Measurements from ENCODE around the gene MAP3K20.
A peak's percentile ranks its signal among the peaks of the same experiment; 100 is the strongest.
"Not testable (repeated sequence)": the region's sequence is repeated elsewhere in the genome, so short reads cannot be mapped to it uniquely, and the experiment has no call there.

The MAP3K20 gene

DNA sequence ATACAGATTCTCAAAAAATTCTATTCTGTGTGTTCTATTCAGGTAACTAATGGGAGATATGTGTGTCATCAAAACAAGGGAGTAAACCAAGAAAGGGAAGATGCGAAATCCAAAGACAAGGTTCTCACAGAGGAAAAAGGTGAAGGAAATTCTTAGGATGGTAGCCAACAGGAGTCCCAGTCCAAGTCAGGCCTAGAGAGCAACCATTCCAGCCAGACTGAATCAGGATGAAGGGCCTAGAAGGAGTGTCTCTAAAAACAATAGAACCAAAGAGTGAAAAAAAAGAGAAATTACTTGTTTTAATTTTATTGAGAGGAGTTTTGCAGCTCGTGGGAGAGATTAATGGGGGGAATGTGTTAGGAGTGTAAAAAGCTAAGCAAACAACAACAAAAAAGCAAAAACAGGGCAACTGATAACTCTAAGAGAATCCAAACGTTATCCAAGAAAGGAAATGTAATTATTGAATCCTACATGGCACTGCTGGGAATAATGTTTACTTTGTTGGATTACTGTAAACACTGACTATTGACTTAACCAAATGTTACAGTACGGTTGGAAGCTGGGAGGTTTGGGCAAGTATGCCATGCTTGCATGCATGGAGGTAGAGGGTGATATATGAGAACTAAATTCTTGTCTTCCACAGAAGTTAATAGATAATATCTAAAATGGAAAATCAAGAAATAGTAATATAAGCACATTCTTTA lies 12.3 kb downstream of the MAP3K20 start:
- no peak for DNase-seq (ENCODE audit: low spot score)

DNA sequence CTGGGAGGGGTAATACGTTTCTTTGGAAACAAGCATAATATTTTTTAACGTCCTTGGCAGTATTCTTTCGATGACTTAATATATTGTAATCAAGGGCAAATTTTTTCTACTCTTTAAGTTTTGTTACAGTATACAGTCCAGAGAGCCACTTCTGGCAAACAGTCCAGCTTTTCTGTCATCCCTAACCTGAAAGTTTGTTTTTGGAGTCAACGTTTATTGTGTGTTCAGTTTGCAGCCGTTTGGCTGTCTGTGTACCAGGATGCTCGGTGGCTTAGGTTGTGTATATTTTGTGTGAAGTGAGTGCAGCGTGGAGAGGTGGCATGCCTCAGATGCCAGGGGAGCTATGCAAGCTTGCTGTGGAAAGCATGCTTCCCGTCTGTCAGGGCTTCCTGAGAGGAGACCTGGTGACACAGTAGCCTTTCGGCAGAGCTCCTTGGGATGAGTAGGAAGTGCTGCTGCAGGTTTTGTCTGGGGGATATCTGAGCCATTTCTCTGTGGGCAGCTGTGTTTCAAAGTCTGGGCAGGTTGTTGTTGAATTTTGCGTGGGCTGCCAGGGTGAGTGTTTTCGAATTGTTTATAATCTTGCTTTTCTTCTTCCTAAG lies 14.7 kb downstream of the MAP3K20 start:
- peak; percentile 31 for DNase-seq (ENCODE audit: low spot score)

GRCh38 chr2:173090973-173091660 lies 15.5 kb downstream of the MAP3K20 start:
- no peak for DNase-seq (ENCODE audit: low spot score)

- no peak for DNase-seq (ENCODE audit: low spot score)
Observed at GRCh38 chr2:173091910-173092309, 16.3 kb downstream of the MAP3K20 start.

DNA sequence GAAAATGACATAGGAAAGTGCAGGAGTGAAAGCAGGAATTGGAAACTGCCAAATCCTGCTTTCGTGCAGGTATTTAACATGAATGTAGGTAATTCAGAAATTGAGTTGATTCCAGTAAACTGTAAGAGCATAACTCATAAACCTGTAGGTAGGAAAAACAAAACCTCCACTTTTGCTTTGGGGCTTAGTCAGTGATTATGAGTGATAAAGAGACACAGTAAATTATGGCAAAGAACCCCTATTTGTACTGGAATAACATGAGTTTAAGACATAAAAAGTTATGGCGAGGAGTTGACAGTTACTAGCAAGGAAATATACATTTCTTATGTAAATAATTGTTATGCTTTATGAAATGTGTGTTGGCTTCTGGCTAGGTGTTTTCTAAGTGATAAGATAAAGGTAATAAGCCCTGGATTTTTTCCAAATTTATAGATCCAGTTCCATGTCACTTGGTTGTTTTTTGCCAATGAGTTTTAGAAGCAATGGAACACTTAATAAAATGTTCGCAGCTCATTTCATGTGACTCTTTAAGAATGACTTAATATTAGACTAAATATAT lies 17.3 kb downstream of the MAP3K20 start:
- DNase-seq (ENCODE audit: low spot score): no peak

GRCh38 chr2:173093617-173094016 lies 18.0 kb downstream of the MAP3K20 start:
- not testable (repeated sequence) for DNase-seq (ENCODE audit: low spot score)

- DNase-seq (ENCODE audit: low spot score): no peak
Observed at GRCh38 chr2:173094731-173095130, 19.1 kb downstream of the MAP3K20 start.

DNA sequence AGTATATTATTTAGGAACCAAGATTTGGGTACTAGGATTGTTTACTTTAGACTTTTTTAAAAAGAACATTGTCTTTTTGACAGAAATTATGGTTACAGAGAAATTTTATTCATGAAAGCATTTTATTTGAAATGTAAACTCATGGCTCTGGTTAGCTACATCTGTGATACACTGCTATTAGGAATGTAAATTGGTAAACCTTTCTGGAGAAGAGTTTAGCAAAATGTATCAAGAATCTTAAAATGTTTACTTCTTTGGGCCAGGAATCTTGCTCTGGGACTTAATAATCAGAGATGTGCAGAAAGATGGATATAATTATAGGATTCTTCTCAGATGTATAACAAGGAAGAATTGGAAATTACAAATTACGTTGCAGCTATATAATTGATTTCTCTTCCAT lies 19.7 kb downstream of the MAP3K20 start:
- DNase-seq (ENCODE audit: low spot score): no peak

DNA sequence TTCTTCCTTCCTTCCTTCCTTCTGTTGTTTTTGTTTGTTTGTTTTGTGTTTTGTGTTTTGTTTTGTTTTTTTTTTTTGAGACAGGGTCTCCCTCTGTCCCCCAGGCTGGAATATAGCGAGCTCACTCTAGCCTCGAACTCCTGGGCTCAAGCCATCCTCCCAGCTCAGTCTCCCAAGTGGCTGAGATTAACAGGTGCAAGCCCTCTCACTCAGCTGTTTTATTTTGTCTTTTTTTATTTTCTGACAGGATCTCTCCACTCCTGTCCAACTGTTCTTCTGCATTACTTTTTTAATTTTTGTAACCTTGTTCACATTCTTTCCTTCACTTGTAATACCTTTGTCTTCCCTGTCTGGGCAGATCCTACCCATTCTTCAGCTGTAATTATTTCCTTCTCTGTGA lies 23.6 kb downstream of the MAP3K20 start:
- no peak for DNase-seq (ENCODE audit: low spot score)

DNA sequence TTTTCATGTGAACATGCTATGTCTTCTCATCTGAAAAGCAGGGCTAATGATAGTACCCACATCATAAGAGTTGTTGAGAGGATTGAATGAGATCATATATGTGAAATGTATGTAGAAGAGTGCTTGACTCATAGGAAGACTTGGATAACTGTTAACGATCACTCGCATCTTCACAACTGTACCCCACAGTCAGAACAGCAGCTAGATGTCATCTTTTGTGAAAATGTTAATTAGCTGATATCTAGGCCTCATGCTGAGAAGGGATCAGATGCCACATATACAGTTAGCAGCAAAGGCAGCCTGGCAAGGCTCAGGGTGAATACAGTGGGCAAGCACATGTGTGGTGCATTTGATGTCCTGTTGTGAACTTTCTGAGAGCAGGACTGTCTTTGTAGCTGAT lies 24.2 kb downstream of the MAP3K20 start:
- DNase-seq (ENCODE audit: low spot score): no peak

- peak; percentile 29 for DNase-seq (ENCODE audit: low spot score)
Observed at GRCh38 chr2:173101687-173102086, 26.0 kb downstream of the MAP3K20 start.

- no peak for DNase-seq (ENCODE audit: low spot score)
Observed at GRCh38 chr2:173104156-173104555, 28.5 kb downstream of the MAP3K20 start.

DNA sequence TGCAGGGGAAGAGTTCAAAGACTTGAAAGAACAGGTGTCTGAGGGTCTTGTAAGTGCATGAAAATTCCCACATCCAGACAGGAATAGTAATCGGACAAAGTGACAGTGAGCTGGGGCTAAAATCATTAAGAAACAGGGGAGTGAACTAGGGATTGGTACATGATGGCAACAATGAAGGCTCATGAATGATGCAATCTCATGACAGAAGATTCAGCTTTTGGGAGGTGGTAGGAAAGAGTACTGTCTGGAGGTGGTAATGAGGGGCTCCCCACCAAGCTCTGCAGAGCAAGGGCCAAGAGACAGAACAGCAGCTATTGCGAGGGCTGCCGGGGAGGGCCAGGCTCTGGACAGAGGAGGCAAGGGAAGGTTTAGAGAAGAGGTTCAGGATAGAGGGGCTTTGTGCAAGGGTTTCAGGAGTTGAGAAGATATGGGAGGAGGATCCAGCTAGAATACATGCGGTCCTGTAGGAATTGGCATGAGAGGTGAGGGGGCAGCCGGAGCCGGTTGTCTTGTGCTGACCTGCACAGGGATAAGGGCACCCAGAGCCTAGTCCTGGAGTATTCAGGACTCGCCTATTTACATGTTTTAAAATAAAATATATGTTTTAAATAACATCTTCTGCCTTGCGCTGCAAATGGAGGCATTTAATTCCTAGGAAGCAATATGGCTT lies 31.4 kb downstream of the MAP3K20 start:
- no peak for DNase-seq (ENCODE audit: low spot score)

GRCh38 chr2:173107629-173108022 lies 32.0 kb downstream of the MAP3K20 start:
- DNase-seq (ENCODE audit: low spot score): no peak

DNA sequence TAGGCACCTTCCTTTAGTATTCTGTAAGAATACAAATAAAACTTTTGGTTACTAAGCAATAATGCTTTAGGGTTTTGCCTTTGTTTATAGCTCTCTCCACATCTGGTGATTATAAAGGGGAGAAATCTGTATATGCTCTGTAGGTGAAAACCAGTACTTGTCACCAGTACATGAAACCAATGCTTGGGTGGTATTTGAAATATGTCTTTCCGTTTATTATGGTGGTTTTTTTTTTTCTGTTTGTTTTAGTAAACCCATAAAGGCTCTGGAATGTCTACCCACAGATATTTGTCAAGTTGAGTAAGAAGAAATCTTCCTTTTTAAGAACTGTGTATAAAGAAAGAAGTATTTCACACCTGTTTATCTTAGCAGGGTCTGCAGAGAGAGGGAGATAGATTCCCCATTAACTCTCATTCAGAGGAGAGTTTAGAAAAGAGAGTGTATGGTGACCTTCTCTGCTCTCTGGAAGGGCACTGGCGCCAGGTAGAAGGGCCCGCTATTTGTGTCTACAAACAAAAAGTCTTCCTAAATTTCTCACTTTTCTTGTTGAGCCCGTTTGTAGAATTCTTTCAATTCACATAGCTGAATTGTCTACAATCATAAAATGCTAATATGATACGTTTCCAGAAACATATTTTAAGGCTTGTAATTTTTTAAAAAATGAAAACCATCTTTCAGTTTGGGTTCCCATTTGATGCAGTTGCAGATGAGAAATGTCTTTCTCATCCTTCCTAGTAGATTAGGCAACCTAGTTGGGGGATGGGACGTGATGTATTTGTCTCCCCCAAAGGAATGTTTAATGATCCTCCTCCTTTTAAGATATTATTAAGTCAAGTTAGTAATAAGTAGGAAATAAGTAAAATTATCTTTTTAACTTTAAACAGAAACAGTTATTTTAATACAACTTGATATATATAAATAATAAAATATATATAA lies 33.9 kb downstream of the MAP3K20 start:
- peak; percentile 31 for DNase-seq (ENCODE audit: low spot score)

DNA sequence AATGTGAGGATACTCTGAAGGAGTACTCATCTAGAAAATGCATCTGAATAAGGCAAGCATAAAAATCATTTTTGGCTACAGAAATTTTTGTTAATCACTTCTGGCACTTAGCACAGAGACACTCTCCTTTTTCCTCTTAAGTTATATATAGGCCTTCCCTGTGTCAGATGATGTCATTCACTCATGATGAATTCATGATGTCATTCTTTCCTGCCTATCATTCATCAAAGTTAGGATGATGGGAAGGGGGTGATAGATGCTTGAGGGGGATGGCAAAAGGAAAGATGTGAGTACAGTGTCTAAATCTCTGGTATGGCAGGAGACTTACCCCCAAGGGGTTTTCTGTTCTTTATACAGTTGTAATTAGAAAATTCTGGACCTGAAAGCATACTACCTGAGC lies 42.0 kb downstream of the MAP3K20 start:
- no peak for DNase-seq (ENCODE audit: low spot score)

- no peak for DNase-seq (ENCODE audit: low spot score)
Observed at GRCh38 chr2:173118395-173118794, 42.7 kb downstream of the MAP3K20 start.

- DNase-seq (ENCODE audit: low spot score): no peak
Observed at GRCh38 chr2:173119069-173119807, 43.6 kb downstream of the MAP3K20 start.

DNA sequence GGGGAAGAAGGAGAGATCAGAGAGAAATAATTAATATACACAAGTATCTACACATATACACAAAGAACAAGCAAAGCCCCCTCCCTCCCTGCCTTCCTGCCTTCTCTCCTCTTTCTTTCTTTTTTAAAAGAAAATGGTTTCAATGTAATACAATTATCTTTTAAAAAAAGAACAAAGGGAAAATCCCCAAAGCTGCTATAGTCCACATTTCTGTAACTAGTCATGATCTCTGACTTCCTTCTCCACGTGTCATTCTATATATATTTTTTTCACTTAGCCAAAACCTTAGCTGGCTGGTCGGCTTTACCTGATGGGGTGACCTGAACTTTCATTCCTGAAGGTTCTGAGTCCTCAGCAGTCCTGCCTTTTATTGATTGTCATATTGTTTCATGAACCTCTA lies 44.3 kb downstream of the MAP3K20 start:
- no peak for DNase-seq (ENCODE audit: low spot score)

DNA sequence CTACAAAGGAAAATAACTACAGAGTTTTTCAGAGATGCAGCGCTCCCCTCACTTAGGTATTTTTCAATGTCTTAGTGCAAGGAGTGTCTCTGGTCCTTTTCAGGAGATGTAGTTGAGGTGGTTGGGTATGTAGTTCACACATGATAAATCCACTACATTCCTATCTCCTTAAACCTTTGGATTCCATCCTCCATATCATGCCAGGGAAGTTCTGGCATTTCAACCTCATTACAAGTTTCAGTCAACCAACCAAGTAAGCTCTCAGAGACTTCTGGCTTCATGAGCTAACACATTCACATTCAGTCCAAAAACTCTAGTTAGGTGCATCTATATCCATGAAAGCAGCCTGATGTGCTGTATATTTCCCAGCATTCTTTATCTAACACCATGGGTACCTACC lies 47.3 kb downstream of the MAP3K20 start:
- no peak for DNase-seq (ENCODE audit: low spot score)

- DNase-seq (ENCODE audit: low spot score): no peak
Observed at GRCh38 chr2:173124441-173124840, 48.8 kb downstream of the MAP3K20 start.

All from hepatic stellate cell (primary cell).